Endodermal cell (in vitro differentiated cells): ENCODE data around the gene STX8. TPM values are rescaled to one million over a fixed set of nuclear protein-coding genes. Genes with fewer than 3 reads are reported as not detected.
A peak's percentile ranks its signal among the peaks of the same experiment; 100 is the strongest.

Source experiments
- DNase-seq: peaks from one replicate; pipeline ENCODE4 v3.0.0-alpha.2; 2017
- H3K27ac ChIP-seq: 2 replicates; pipeline ENCODE4 v1.5.1; 2013; ENCODE audit warnings: mild to moderate bottlenecking, low read depth, low read length, moderate library complexity
- H3K27me3 ChIP-seq: 2 replicates; pipeline ENCODE4 v1.6.1; 2013; ENCODE audit warnings: mild to moderate bottlenecking, low read length, moderate library complexity; ENCODE audit not compliant: insufficient read depth, control insufficient read depth, poor library complexity, severe bottlenecking
- H3K36me3 ChIP-seq: 2 replicates; pipeline ENCODE4 v1.7.0; 2013; ENCODE audit warnings: mild to moderate bottlenecking, low read length, moderate library complexity; ENCODE audit not compliant: control insufficient read depth, insufficient read depth
- H3K4me1 ChIP-seq: one replicate; pipeline ENCODE4 v1.7.0; 2013; ENCODE audit warnings: low read length; ENCODE audit not compliant: control insufficient read depth, insufficient read depth
- H3K4me3 ChIP-seq: 2 replicates; pipeline ENCODE4 v1.5.1; 2013; ENCODE audit warnings: mild to moderate bottlenecking, low read length, moderate library complexity
- H3K9ac ChIP-seq: 2 replicates; pipeline ENCODE4 v1.6.1; 2013; ENCODE audit warnings: mild to moderate bottlenecking, low read length, moderate library complexity; ENCODE audit not compliant: poor library complexity, severe bottlenecking; ENCODE audit errors: extremely low read depth
- H3K9me3 ChIP-seq: 2 replicates; pipeline ENCODE4 v1.6.1; 2013; ENCODE audit warnings: mild to moderate bottlenecking, low read length, moderate library complexity; ENCODE audit not compliant: control insufficient read depth
- H3K27ac Mint-ChIP-seq: 2 replicates; pipeline ENCODE4 v1.8.0; 2020; ENCODE audit warnings: mixed read lengths
- H3K27me3 Mint-ChIP-seq: 2 replicates; pipeline ENCODE4 v1.8.0; 2021; ENCODE audit warnings: mild to moderate bottlenecking, mixed read lengths; ENCODE audit not compliant: insufficient read depth
- H3K36me3 Mint-ChIP-seq: 2 replicates; pipeline ENCODE4 v1.8.0; 2020; ENCODE audit warnings: low read depth, mixed read lengths
- H3K4me1 Mint-ChIP-seq: 2 replicates; pipeline ENCODE4 v1.8.0; 2020; ENCODE audit warnings: mixed read lengths
- H3K4me3 Mint-ChIP-seq: 2 replicates; pipeline ENCODE4 v1.8.0; 2020; ENCODE audit warnings: mild to moderate bottlenecking, moderate library complexity, mixed read lengths
- H3K9me3 Mint-ChIP-seq: 2 replicates; pipeline ENCODE4 v1.8.0; 2020; ENCODE audit warnings: mild to moderate bottlenecking, mixed read lengths
- WGBS, 2 experiments: methylation state at CpG; one replicate each; pipeline versions ENCODE4 v1.1.5 to v1.1.7; 2013; ENCODE audit warnings: missing lambda C conversion rate in 2 of 2, mixed read lengths in 1 of 2; ENCODE audit not compliant: insufficient coverage in 1 of 2, insufficient read length in 1 of 2; 5-methylcytosine and 5-hydroxymethylcytosine counted together
- total RNA-seq, 2 donors: library from RNA; stranded (reverse); fragmentation: NEBNext Ultra II Directional in 1 of 2; extraction: Animal tissue kit (Norgen Biotek cat#: 25700) in 1 of 2; gene quantifications; 2 replicates in 1 of 2; 3 replicates in 1 of 2; pipeline ENCODE4 v1.2.1, GENCODE V29; 2021
- TF ChIP-seq, protein P1 (sequence below): fragments of 200-600 bp; sonication (generic); conservative IDR thresholded peaks from 2 replicates; pipeline ENCODE4 v1.5.0; 2021; ENCODE audit warnings: antibody characterized with exemption, mild to moderate bottlenecking

The STX8 gene
- total RNA-seq, 2 donors from 2014 or later: 82.5 to 98.2 TPM

DNA sequence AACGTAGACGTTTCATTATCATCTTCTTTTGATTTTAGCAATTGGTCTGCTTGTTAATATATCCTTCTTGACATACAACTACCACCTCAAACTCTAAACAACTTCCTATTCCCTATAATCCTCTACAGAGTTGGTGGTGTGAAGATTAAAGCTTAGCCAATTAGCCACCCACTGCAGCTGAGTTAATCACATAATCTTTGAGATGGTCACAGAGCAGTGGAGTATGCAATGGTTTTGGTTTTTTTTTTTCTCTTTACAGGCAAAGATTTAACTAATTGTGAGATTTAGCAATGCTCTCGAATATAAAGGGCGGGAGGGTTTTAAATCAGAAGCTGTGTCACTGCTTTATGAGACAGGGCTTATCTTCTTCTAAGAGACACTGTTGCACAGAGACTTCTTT, 37.0 kb downstream of the STX8 start:
- no peak overlapping the region for H3K4me3 ChIP-seq
- peaks cover 19% of the 10 kb centered on the region for H3K9me3 ChIP-seq
- no peak overlapping the region for H3K9ac ChIP-seq
- peaks cover 32% of the 10 kb centered on the region for H3K36me3 Mint-ChIP-seq
- H3K4me1 Mint-ChIP-seq: peaks cover 36% of the 10 kb centered on the region
- H3K36me3 ChIP-seq: peaks cover 12% of the 10 kb centered on the region
- H3K27me3 ChIP-seq: no peaks in the 10 kb centered on the region
- peak overlapping the region; percentile 73 for H3K27ac Mint-ChIP-seq
- peak; percentile 58 for DNase-seq
- H3K27me3 Mint-ChIP-seq: peaks cover 3% of the 10 kb centered on the region
- TF ChIP-seq, protein P1, sequence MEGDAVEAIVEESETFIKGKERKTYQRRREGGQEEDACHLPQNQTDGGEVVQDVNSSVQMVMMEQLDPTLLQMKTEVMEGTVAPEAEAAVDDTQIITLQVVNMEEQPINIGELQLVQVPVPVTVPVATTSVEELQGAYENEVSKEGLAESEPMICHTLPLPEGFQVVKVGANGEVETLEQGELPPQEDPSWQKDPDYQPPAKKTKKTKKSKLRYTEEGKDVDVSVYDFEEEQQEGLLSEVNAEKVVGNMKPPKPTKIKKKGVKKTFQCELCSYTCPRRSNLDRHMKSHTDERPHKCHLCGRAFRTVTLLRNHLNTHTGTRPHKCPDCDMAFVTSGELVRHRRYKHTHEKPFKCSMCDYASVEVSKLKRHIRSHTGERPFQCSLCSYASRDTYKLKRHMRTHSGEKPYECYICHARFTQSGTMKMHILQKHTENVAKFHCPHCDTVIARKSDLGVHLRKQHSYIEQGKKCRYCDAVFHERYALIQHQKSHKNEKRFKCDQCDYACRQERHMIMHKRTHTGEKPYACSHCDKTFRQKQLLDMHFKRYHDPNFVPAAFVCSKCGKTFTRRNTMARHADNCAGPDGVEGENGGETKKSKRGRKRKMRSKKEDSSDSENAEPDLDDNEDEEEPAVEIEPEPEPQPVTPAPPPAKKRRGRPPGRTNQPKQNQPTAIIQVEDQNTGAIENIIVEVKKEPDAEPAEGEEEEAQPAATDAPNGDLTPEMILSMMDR: no peak
- H3K27ac ChIP-seq: no peak overlapping the region
- peaks cover 2% of the 10 kb centered on the region for H3K9me3 Mint-ChIP-seq
- no peak overlapping the region for H3K4me3 Mint-ChIP-seq
- H3K4me1 ChIP-seq: peaks cover 5% of the 10 kb centered on the region
- WGBS, 2 experiments: 40 to 46% methylated on average over 2 to 4 of the region's 4 CpGs

DNA sequence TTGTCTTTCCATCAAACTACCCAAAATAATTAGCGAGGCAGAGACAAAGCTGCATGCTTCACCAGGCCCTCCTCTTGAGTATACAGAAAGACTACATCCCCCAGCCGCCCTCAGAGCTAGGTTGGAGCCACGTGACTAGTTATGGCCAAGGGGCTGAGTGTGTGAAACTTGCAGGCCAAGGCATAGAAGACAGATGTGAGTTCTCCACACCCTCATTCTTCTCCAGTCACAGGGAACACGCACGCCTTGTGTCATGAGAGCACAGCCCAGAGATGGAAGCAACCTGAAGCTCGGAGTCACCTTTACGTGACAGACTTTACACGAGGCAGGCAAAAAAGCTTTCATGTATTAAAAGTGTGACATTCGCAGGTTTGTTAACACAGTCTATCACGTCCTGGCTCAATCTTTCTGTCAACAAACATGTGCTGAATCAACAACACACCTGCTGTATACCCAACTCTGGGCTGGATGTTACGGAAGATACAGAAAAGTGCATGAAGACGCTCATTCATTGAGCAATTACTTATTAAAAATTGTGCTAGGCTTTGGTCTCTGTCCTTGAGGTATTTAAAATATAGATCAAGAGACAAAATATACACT, 38.3 kb downstream of the STX8 start:
- Histone ChIP-seq H3K9ac (peak overlapping the region; percentile 43), H3K4me3 (no peak overlapping the region), H3K4me1 (peaks cover 5% of the 10 kb centered on the region), H3K27me3 (no peaks in the 10 kb centered on the region), H3K9me3 (peaks cover 19% of the 10 kb centered on the region), H3K36me3 (peaks cover 12% of the 10 kb centered on the region), H3K27ac (no peak overlapping the region)
- Mint-ChIP-seq H3K36me3 (peaks cover 27% of the 10 kb centered on the region), H3K9me3 (peaks cover 2% of the 10 kb centered on the region), H3K4me1 (peaks cover 39% of the 10 kb centered on the region), H3K27me3 (peaks cover 3% of the 10 kb centered on the region), H3K4me3 (no peak overlapping the region), H3K27ac (peak overlapping the region; percentile 92)
- peak; percentile 89 for DNase-seq
- 57 to 74% methylated on average over 6 to 12 of the region's 12 CpGs for whole genome bisulfite sequencing, 2 experiments
- TF ChIP-seq, protein P1: no peak

DNA sequence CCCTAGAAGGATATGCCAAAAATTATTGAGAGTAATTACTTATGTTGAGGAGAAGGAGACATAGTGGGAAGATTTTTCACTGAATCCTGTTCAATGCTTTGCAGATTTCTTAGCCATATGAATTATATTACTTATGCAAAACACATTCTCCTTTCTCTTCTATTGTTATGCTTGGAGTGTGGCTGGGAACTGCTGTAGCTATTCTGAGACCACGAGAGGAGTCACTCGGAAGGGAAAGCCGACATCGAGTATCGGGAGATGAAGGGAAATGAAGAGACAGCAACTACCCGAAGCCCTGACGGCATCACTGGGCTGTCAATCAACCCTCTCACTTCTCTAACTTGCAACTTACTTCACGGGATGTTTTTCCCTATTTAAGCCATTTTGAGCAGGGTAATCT, 39.6 kb downstream of the STX8 start:
- Mint-ChIP-seq H3K27me3 (peaks cover 1% of the 10 kb centered on the region), H3K4me1 (peaks cover 49% of the 10 kb centered on the region), H3K27ac (peak overlapping the region; percentile 60), H3K36me3 (peaks cover 25% of the 10 kb centered on the region), H3K4me3 (no peak overlapping the region), H3K9me3 (peaks cover 2% of the 10 kb centered on the region)
- TF ChIP-seq, protein P1: no peak
- H3K36me3 ChIP-seq: peaks cover 12% of the 10 kb centered on the region
- no peaks in the 10 kb centered on the region for H3K27me3 ChIP-seq
- no peak for DNase-seq
- WGBS, 2 experiments: 95% methylated on average over 5 to 8 of the region's 8 CpGs
- peaks cover 12% of the 10 kb centered on the region for H3K4me1 ChIP-seq
- no peak overlapping the region for H3K27ac ChIP-seq
- H3K9ac ChIP-seq: no peak overlapping the region
- H3K9me3 ChIP-seq: peaks cover 19% of the 10 kb centered on the region
- H3K4me3 ChIP-seq: no peak overlapping the region
